GM18951 (cell line): Measurements from ENCODE around the gene ACVRL1.

Experiments
- POLR2A ChIP-seq: IDR thresholded peaks from 4 replicates; pipeline ENCODE4 v1.6.1; 2011; ENCODE audit warnings: mild to moderate bottlenecking; ENCODE audit not compliant: insufficient read length, insufficient read depth; ENCODE audit errors: extremely low read depth
- in situ Hi-C: fragments of 300-500 bp; cut with MboI; formaldehyde crosslinking; loops from one replicate; pipeline ENCODE4 v1.12.0; 2022; ENCODE audit warnings: low sequenced_read_pairs, mixed read lengths, inconsistent platforms; ENCODE audit not compliant: unreplicated experiment

ACVRL1 gene

GRCh38 chr12:51868821-51869495, 38.3 kb upstream of the ACVRL1 start:
- TF ChIP-seq POLR2A = no peak

GRCh38 chr12:51869496-51869865, 37.8 kb upstream of the ACVRL1 start:
- no peak for TF ChIP-seq POLR2A
- in situ Hi-C loops = no loop called here

More at GRCh38 chr12:51868821-51869495, 38.3 kb upstream of the ACVRL1 start:
- in situ Hi-C loops = no loop called here

- in situ Hi-C loops = no loop called here
- TF ChIP-seq POLR2A = no peak
Measured at GRCh38 chr12:51869931-51870330, 37.4 kb upstream of the ACVRL1 start.

- TF ChIP-seq POLR2A = no peak
- in situ Hi-C loops = no loop called here
Measured at GRCh38 chr12:51870504-51870903, 36.8 kb upstream of the ACVRL1 start.

- no peak for TF ChIP-seq POLR2A
- in situ Hi-C loops = no loop called here
Measured at GRCh38 chr12:51871126-51871525, 36.2 kb upstream of the ACVRL1 start.

GRCh38 chr12:51871918-51872688, 35.2 kb upstream of the ACVRL1 start:
- no peak for TF ChIP-seq POLR2A
- in situ Hi-C loops = no loop called here

GRCh38 chr12:51872689-51872981, 34.7 kb upstream of the ACVRL1 start:
- in situ Hi-C loops = no loop called here
- no peak for TF ChIP-seq POLR2A

GRCh38 chr12:51873251-51873994, 33.9 kb upstream of the ACVRL1 start:
- no peak for TF ChIP-seq POLR2A
- in situ Hi-C loops = no loop called here

GRCh38 chr12:51874000-51874399, 33.3 kb upstream of the ACVRL1 start:
- TF ChIP-seq POLR2A = no peak
- in situ Hi-C loops = no loop called here

GRCh38 chr12:51874486-51874885, 32.8 kb upstream of the ACVRL1 start:
- in situ Hi-C loops = no loop called here
- no peak for TF ChIP-seq POLR2A

- in situ Hi-C loops = no loop called here
- TF ChIP-seq POLR2A = no peak
Measured at GRCh38 chr12:51879102-51879501, 28.2 kb upstream of the ACVRL1 start.

GRCh38 chr12:51883295-51883694, 24.0 kb upstream of the ACVRL1 start:
- TF ChIP-seq POLR2A = no peak
- in situ Hi-C loops = no loop called here

GRCh38 chr12:51883998-51884675, 23.2 kb upstream of the ACVRL1 start:
- in situ Hi-C loops = no loop called here

More at GRCh38 chr12:51883998-51884675, 23.2 kb upstream of the ACVRL1 start:
- TF ChIP-seq POLR2A = no peak
